Stimulated activated CD8-positive, alpha-beta memory T cell treated with anti-CD3 and anti-CD28 coated beads, Interleukin-15, amount 100 ng/mL, for 48 hours (primary cell): ENCODE data around the gene TRIM44.

Experiments
- DNase-seq, 2 donors: peaks; one replicate each; pipeline ENCODE4 v3.0.0-alpha.2; 2020; ENCODE audit warnings: low read depth in 2 of 2

The TRIM44 gene

DNA sequence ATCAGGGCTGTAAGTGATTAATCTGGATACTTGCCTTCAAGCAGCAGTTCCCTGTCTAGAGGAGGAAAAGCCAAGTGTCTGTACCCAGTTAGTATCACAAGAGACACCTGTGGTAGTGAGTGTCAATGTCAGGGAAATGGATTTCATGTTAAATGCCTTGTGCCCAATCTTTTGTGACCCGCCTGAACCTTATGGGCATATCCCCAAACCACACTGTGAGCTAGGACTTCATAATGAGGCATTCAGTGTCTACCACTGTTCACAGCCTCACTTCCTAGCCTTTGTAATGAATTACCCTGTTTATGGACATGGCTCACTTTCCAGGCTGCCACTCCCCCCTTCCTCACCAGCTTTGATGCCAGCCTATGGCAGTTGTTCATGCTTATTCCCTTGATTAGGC lies 125.1 kb downstream of the TRIM44 start:
- no peak for DNase-seq

GRCh38 chr11:35791088-35791958 lies 128.7 kb downstream of the TRIM44 start:
- DNase-seq = no peak

DNA sequence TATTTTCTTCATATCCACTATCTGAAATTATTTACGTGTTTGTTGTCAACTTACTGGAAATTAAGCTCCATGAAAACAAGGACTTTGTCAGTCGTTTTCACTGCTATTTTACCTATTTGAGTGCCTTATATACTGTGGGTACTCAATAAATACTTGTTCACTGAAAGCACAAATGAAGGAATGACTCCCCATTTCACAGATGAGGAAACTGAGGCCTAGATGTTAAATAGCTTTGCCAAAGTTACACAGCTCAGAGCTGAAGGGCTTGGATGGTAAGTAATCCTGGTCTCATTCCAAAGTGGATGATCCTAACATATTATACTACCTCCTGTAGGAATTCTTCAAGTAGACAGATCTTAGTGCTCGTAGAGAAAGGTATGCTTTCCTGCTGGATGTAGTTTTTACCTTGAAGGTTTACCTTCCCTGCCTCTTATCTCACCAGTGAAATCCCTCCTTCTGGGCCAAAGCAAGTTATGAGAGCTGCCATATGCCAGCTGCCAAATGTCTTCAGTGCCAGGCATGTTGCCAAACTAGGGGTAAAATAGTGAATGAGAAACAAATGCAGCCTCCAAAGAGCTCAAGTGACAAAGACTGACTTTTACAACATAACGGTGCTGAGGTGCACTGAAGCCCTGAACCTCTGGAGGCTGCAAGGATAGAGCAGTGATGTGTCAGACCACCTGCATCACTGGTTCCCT lies 129.7 kb downstream of the TRIM44 start:
- DNase-seq = no peak

- no peak for DNase-seq
Measured at GRCh38 chr11:35792846-35793192, 130.2 kb downstream of the TRIM44 start.

GRCh38 chr11:35794333-35794732 lies 131.8 kb downstream of the TRIM44 start:
- no peak for DNase-seq

DNA sequence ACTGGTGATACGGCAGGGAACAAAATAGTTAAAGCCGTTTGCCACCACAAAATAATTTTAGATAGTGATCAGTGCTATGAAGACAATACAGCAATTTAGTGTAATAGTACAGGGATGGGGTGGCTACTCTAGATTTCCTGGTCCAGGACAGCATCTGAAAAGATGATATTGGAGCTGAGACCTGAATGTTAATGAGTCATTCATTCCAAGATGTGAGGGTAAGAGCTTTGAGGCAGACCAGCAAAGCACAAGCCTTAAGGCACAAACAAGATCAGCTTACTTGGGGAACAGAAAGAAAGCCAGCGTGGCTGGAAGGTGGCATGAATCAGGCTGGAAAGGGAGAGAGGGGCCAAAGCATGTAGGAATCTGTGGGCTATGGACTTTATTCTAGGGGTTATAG lies 132.3 kb downstream of the TRIM44 start:
- DNase-seq = no peak

DNA sequence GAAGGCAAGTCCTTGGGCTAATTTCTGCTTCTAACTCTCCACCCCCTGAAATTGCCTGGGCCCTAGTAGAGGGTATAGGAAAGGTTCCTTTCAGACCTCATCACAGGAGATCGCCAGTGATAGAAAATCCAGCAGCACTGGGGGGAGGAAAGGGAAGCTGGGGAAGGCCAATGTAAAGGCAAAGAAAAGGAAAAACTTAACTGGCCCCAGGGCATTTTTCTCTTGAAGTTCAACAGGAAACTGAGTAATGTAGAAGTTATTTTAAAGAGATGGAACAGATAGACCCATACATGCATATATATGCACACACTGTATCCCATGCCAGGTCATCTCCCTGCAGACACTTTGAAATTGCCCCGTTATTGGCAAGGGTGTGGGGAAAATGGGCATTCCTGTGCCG lies 134.0 kb downstream of the TRIM44 start:
- no peak for DNase-seq

- no peak for DNase-seq
Measured at GRCh38 chr11:35798423-35798822, 135.8 kb downstream of the TRIM44 start.

DNA sequence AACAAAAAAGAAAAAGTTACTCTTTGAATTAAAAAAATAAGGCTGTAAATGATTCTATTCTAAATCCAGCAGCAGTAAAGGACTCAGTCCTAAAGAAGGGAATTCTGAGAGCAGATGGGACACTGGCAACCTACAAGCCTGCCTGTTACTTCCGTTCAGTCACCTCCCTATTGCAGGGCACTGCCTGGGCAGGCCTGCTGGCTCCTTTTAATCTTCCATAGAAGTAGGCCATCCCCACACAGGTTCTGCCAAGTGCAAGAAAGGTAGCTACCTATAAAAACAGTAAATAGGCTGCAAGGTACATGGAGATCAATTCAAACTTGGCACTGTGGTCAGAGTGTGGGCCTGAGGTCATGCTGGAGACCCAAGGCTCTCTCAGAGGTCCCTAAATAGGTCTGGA lies 136.4 kb downstream of the TRIM44 start:
- no peak for DNase-seq

GRCh38 chr11:35799655-35800054 lies 137.1 kb downstream of the TRIM44 start:
- DNase-seq = no peak

- no peak for DNase-seq
Measured at GRCh38 chr11:35800970-35801953, 138.7 kb downstream of the TRIM44 start.

DNA sequence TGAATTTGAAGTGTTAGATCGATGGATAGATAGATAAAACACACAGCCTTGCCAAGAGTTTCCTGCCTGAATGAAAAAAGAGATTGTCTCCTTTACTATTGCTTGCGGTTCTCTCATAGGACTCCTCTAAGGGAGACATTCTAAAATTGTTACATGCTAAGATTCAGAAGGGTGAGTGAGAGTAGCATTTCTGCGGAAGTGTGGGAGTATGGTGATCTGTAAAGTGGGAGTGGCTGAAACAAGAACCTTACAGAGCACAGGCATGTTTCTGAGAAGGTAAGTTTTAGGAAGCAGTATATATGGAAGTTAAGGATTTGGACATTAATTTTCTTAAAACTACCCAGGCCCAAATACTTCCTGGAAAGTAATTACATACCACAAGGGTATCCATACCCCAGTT lies 139.6 kb downstream of the TRIM44 start:
- DNase-seq = no peak

DNA sequence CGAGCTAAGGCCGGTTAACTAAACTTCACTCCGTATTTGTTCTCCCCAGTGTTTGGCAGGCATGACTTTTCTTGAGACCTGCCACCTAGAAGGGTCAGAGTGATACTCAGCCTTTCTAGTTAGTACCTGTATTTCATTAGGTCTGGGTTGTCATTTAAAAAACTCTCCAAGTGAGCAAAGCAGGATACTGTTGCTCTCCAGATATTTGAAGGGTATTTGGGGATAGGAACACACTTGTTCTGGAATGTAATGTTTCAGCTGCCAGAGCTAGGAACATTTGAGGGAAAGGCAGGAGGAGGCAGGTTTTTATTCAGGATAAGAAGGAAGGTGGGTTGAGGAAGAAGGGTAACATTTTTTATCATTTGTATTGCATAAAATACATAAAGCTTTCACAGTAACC lies 140.1 kb downstream of the TRIM44 start:
- no peak for DNase-seq

- DNase-seq = no peak
Measured at GRCh38 chr11:35803115-35803514, 140.5 kb downstream of the TRIM44 start.

DNA sequence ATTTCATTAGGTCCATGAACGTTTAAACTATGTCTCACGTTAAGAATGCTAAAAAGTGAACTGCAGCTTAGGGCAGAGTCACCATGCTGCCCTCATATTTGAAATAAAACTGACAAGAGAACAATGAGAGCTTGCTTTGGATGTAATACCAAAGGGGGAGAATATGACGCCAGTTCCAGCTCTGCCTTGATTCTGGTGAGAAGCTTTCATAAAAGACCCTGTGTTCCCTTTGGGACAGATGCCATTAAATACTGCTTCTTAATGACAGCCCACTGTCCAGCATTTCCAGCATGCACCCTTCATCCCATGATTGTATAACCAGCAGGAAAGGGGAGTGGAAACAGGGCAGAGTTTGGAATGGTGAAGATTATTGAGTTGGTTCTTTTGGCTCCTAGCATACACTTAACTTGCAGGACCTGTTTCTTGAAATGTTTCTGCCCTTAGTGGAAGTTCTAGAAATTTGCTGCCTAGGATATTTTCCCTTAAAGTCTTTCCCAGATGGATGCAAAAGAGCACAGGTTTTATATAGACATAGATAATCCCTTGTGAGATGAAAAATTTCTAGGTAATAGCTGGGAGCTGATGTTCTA lies 142.0 kb downstream of the TRIM44 start:
- DNase-seq = no peak

GRCh38 chr11:35809561-35809960 lies 147.0 kb downstream of the TRIM44 start:
- DNase-seq = no peak

- DNase-seq = no peak
Measured at GRCh38 chr11:35810045-35810645, 147.6 kb downstream of the TRIM44 start.

DNA sequence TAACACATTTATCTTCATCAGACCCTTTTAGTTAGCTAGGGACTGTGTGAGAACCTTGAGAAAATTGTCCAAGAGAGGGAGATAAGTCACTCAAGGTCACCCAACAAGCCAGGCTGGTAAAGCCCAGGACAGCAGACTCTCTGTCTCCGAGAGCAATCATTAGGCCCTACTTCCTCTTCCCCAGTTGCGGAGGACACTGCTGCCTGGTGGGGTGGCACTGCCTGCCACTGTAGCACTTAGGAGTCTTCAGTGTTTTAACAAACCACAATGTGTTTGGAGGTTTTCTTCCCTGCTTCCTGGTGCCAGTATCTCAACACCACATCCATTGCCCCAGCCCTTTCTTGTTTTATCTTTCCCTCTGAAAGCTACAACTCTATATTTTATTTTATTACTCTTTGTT lies 149.2 kb downstream of the TRIM44 start:
- DNase-seq = no peak

DNA sequence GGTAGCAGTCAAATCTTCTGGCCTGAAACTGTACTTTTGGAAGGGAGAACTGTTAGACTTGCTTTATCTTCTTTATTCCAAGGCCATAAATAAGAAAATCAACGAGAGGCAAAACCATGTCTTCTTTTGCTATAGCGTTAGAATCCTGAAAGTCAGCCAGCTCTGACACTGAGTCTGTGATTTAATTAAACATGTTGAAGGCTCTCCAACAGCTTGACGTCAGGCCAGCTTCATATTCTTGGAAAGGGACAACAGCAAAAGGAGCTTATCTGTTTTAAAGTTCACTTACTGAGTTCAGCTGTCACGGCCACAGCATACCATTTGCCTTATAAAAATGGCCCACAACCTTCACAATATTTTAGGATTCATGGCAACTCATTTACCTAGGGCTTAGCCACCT lies 150.3 kb downstream of the TRIM44 start:
- no peak for DNase-seq

DNA sequence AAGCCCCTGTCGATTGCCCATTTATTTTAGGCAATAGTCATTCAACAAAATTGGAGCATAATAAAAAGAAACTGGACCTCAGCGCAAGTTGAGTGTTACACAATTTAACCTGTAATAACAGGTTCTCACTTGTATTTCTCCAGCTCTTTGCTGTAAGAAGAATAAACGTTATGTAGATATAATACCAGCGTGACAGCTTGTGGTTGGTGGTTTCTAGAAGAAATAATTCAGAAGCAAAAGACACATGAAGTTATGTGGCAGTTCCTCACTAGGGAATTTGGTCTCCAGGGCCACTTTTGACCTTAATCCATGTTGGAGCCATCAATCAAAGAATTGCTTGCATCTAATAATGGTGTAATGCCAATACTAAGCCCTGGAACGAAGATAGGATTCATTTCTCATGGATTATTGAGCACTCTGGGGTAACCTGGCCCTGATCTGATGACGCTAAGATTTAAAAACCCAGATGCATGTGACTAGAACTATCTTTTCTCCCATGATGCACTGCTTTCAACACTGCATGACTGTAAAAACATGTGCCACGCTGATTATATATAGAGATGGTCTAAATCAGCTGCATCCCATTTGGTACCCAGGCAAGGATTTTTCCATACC lies 151.6 kb downstream of the TRIM44 start:
- no peak for DNase-seq

- DNase-seq = no peak
Measured at GRCh38 chr11:35814720-35815305, 152.2 kb downstream of the TRIM44 start.
